Hepatocyte (in vitro differentiated cells): ENCODE results near the gene ZFHX2. TPM values are rescaled to one million over a fixed set of nuclear protein-coding genes. Genes with fewer than 3 reads are reported as not detected.
"Not testable (repeated sequence)": the region's sequence is repeated elsewhere in the genome, so short reads cannot be mapped to it uniquely, and the experiment has no call there.

Source experiments
- DNase-seq: peaks from one replicate; pipeline ENCODE4 v3.0.0-alpha.2; 2016; ENCODE audit warnings: low spot score
- H2AFZ ChIP-seq: fragments of 200-600 bp; sonication (generic); 2 replicates; pipeline ENCODE4 v1.6.0; 2016; ENCODE audit warnings: antibody characterized with exemption, mild to moderate bottlenecking
- H3K27ac ChIP-seq: fragments of 200-600 bp; sonication (generic); 2 replicates; pipeline ENCODE4 v1.5.1; 2016; ENCODE audit warnings: mild to moderate bottlenecking
- H3K27me3 ChIP-seq: fragments of 200-600 bp; sonication (generic); 2 replicates; pipeline ENCODE4 v1.6.1; 2016
- H3K36me3 ChIP-seq: fragments of 200-600 bp; sonication (generic); replicated peaks from 2 replicates; pipeline ENCODE4 v1.5.1; 2016; ENCODE audit warnings: low read depth; ENCODE audit not compliant: insufficient read depth
- H3K4me1 ChIP-seq: fragments of 200-600 bp; sonication (generic); 2 replicates; pipeline ENCODE4 v1.5.1; 2016; ENCODE audit warnings: mild to moderate bottlenecking, moderate library complexity; ENCODE audit not compliant: insufficient read depth
- H3K4me2 ChIP-seq: fragments of 200-600 bp; sonication (generic); 2 replicates; pipeline ENCODE4 v1.6.0; 2016
- H3K4me3 ChIP-seq: fragments of 200-600 bp; sonication (generic); 2 replicates; pipeline ENCODE4 v1.5.1; 2016; ENCODE audit warnings: mild to moderate bottlenecking
- H3K79me2 ChIP-seq: fragments of 200-600 bp; sonication (generic); 2 replicates; pipeline ENCODE4 v1.6.0; 2017; ENCODE audit warnings: mild to moderate bottlenecking
- H3K9me2 ChIP-seq: fragments of 200-600 bp; sonication (generic); replicated peaks from 2 replicates; pipeline ENCODE4 v1.6.0; 2017; ENCODE audit warnings: mild to moderate bottlenecking; ENCODE audit not compliant: insufficient read depth
- H3K9me3 ChIP-seq: fragments of 200-600 bp; sonication (generic); 2 replicates; pipeline ENCODE4 v1.5.1; 2016; ENCODE audit warnings: low read depth, mild to moderate bottlenecking
- H4K20me1 ChIP-seq: fragments of 200-600 bp; sonication (generic); 2 replicates; pipeline ENCODE4 v1.6.0; 2016; ENCODE audit warnings: mild to moderate bottlenecking; ENCODE audit not compliant: insufficient read depth, poor library complexity, severe bottlenecking
- EZH2 ChIP-seq: fragments of 200-600 bp; sonication (generic); IDR thresholded peaks from 2 replicates; pipeline ENCODE4 v1.6.1; 2016; ENCODE audit warnings: antibody characterized with exemption, mild to moderate bottlenecking, borderline replicate concordance
- EZH2phosphoT487 ChIP-seq: fragments of 200-600 bp; sonication (generic); IDR thresholded peaks from one replicate; pipeline ENCODE4 v1.6.1; 2018; ENCODE audit warnings: antibody characterized with exemption, mild to moderate bottlenecking, low read depth, moderate library complexity; ENCODE audit not compliant: unreplicated experiment, severe bottlenecking
- WGBS: methylation state at CpG from one replicate; pipeline ENCODE4 v1.1.6; 2016; ENCODE audit warnings: low lambda C conversion rate; ENCODE audit errors: missing lambda C conversion rate; 5-methylcytosine and 5-hydroxymethylcytosine counted together
- polyA plus RNA-seq: library from polyadenylated mRNA; unstranded; fragments of >200 nt; fragmentation: Nextera tagmentation; extraction: Ambion mirVana; gene quantifications from 2 replicates; pipeline ENCODE4 v1.2.1, GENCODE V29; 2016
- total RNA-seq: library from RNA; depleted of rRNA; stranded (reverse); fragments of >200 nt; gene quantifications from 2 replicates; pipeline ENCODE4 v1.2.3, GENCODE V29; 2014
- TF ChIP-seq, protein P1 (sequence below): fragments of 200-600 bp; sonication (generic); IDR thresholded peaks from 2 replicates; pipeline ENCODE4 v1.5.1; 2016; ENCODE audit warnings: antibody characterized with exemption, mild to moderate bottlenecking; ENCODE audit not compliant: poor library complexity

ZFHX2 gene
- total and polyA plus RNA-seq, 2 experiments from 2014 or later: 1.4 to 1.5 TPM

DNA sequence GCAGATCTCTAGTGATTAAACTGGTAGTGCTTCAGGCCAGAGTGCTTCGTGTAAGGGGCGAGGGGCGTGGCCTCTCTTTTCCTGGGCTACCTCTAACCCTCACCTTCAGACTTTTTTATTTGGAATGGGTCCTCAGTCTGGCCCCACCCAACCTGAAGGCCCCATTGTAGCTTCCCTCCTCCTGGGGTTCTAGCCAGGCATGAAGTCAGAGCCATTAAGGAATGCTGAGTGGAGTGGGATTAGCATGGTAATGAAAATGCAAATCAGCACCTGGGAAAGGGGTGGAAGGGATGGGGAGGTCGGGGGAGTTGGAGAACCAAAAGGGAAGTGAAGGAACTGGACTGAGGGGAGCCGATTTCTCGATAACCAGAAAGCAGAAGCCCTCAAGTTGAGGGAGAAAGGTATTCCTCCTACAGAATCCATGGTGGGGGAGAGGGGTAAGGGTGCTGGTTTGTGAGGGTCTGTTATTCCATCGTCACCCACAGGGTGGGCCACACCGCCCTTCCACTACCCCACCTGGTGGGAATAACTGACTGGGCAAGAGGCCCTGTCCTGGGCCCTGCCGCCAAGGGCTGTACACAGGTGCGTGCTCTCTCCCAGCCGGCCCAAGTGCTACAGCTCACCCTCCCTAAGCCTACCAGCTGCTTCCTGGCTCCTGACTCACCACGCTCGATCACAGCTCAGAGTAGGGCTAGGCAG, 14.1 kb downstream of the ZFHX2 start:
- no peaks in the 10 kb centered on the region for H3K79me2 ChIP-seq
- no peak overlapping the region for H3K4me3 ChIP-seq
- no peak overlapping the region for H3K4me2 ChIP-seq

DNA sequence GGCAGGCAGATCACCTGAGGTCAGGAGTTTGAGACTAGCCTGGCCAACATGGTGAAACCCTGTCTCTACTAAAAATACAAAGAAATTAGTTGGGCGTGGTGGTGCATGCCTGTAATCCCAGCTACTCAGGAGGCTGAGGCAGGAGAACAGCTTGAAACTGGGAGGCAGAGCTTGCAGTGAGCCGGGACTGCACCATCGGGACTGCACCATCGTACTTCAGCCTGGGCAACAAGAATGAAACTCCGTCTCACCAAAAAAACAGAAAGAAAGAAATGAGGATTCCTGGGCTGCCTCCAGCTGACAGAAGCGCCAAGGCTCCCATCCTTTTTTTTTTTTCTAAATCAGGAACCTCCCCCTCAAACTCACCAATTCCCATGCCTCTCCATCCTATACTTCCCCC, 14.7 kb downstream of the ZFHX2 start:
- not testable (repeated sequence) for DNase-seq, H3K27ac ChIP-seq, H3K79me2 ChIP-seq, H3K27me3 ChIP-seq, H3K4me1 ChIP-seq, H3K9me2 ChIP-seq, H3K9me3 ChIP-seq, H3K36me3 ChIP-seq, H3K4me2 ChIP-seq, H3K4me3 ChIP-seq, H2AFZ ChIP-seq, H4K20me1 ChIP-seq
- WGBS: 87% methylated on average over 6 of the region's 6 CpGs

More for the DNA sequence above, 14.1 kb downstream of the ZFHX2 start:
- no peaks in the 10 kb centered on the region for H4K20me1 ChIP-seq
- H3K36me3 ChIP-seq: no peaks in the 10 kb centered on the region
- no peak overlapping the region for H3K27ac ChIP-seq
- H3K27me3 ChIP-seq: no peaks in the 10 kb centered on the region
- H3K9me3 ChIP-seq: no peaks in the 10 kb centered on the region
- no peak for DNase-seq
- no peaks in the 10 kb centered on the region for H3K4me1 ChIP-seq
- no peaks in the 10 kb centered on the region for H3K9me2 ChIP-seq
- 58% methylated on average over 13 of the region's 13 CpGs for WGBS
- TF ChIP-seq EZH2phosphoT487 (no peak), EZH2 (no peak)
- TF ChIP-seq, protein P1, sequence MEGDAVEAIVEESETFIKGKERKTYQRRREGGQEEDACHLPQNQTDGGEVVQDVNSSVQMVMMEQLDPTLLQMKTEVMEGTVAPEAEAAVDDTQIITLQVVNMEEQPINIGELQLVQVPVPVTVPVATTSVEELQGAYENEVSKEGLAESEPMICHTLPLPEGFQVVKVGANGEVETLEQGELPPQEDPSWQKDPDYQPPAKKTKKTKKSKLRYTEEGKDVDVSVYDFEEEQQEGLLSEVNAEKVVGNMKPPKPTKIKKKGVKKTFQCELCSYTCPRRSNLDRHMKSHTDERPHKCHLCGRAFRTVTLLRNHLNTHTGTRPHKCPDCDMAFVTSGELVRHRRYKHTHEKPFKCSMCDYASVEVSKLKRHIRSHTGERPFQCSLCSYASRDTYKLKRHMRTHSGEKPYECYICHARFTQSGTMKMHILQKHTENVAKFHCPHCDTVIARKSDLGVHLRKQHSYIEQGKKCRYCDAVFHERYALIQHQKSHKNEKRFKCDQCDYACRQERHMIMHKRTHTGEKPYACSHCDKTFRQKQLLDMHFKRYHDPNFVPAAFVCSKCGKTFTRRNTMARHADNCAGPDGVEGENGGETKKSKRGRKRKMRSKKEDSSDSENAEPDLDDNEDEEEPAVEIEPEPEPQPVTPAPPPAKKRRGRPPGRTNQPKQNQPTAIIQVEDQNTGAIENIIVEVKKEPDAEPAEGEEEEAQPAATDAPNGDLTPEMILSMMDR: no peak
- no peak overlapping the region for H2AFZ ChIP-seq

DNA sequence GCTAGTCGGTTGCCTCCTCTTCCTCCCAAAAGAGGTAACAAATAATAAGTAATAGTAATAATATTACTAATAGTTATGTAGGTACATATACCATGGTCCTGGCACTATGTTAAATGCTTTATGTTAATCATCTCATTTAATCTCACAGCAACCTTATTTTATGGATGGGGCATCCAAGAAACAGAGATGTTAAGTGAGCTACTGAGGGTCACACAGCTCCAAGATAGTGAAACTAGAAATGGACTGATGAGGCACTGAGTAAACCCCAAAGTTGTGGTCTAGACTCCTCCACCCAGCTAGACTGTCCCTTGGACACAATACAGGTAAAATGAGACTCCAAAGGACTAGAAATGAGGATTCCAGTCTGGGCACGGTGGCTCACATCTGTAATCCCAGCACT, 15.1 kb downstream of the ZFHX2 start:
- no peak overlapping the region for H3K4me2 ChIP-seq

DNA sequence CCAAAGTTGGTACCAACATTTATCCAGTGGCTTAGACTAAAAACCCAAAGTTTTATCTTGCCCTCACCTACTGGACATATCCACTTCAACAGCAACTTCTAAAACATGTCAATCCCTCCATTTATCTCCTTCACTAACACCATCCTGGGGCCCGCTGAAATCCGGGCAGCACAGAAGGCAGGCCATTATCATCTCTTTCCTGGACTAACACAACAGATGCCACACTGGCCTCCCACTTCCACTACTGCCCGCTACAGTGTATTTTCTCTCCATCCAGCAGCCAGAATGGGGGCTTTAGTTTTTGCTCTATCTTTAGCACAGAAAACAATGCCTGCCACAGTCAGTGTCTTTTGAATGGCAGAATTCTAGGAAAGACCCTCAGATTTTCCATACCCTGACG, 15.6 kb downstream of the ZFHX2 start:
- no peaks in the 10 kb centered on the region for H3K4me1 ChIP-seq
- H4K20me1 ChIP-seq: no peaks in the 10 kb centered on the region
- H2AFZ ChIP-seq: no peak overlapping the region
- no peak overlapping the region for H3K4me2 ChIP-seq
- H3K9me2 ChIP-seq: no peaks in the 10 kb centered on the region
- no peak overlapping the region for H3K27ac ChIP-seq
- no peak overlapping the region for H3K4me3 ChIP-seq
- DNase-seq: no peak
- H3K36me3 ChIP-seq: no peaks in the 10 kb centered on the region
- no peaks in the 10 kb centered on the region for H3K9me3 ChIP-seq
- TF ChIP-seq EZH2phosphoT487 (no peak), EZH2 (no peak)
- TF ChIP-seq, protein P1: no peak
- WGBS: 88% methylated on average over 4 of the region's 4 CpGs
- H3K79me2 ChIP-seq: no peaks in the 10 kb centered on the region
- no peaks in the 10 kb centered on the region for H3K27me3 ChIP-seq

More for the DNA sequence above, 15.1 kb downstream of the ZFHX2 start:
- Histone ChIP-seq H3K9me3 (no peaks in the 10 kb centered on the region), H3K9me2 (no peaks in the 10 kb centered on the region), H3K36me3 (no peaks in the 10 kb centered on the region), H3K27ac (no peak overlapping the region), H3K4me1 (no peaks in the 10 kb centered on the region), H4K20me1 (no peaks in the 10 kb centered on the region), H3K79me2 (no peaks in the 10 kb centered on the region), H2AFZ (no peak overlapping the region), H3K27me3 (no peaks in the 10 kb centered on the region), H3K4me3 (no peak overlapping the region)
- no peak for DNase-seq
- 93% methylated on average over 2 of the region's 2 CpGs for WGBS
- TF ChIP-seq, protein P1: no peak
- no peak for TF ChIP-seq EZH2phosphoT487
- TF ChIP-seq EZH2: no peak
